ENCODE results near the gene RTF2.

The RTF2 gene

GRCh38 chr20:56468316-56469076 is at the start of gene RTF2:
TSS of gene RTF2 (plus strand) at chr20:56468627. CDS start at chr20:56468698, 71 bp downstream.
- peak; percentile 97 for DNase-seq

GRCh38 chr20:56420028-56420427 is 48.4 kb upstream of the RTF2 start:
- DNase-seq, result no peak

GRCh38 chr20:56420940-56421688 is 47.3 kb upstream of the RTF2 start:
- no peak for DNase-seq

GRCh38 chr20:56422076-56422823 is 46.2 kb upstream of the RTF2 start:
- no peak for DNase-seq

- DNase-seq, result no peak
Measured at GRCh38 chr20:56422824-56423189, 45.6 kb upstream of the RTF2 start.

- no peak for DNase-seq
Measured at GRCh38 chr20:56423211-56423610, 45.2 kb upstream of the RTF2 start.

GRCh38 chr20:56423886-56424285 is 44.5 kb upstream of the RTF2 start:
- no peak for DNase-seq

GRCh38 chr20:56424931-56425330 is 43.5 kb upstream of the RTF2 start:
- no peak for DNase-seq

- no peak for DNase-seq
Measured at GRCh38 chr20:56426026-56426425, 42.4 kb upstream of the RTF2 start.

- DNase-seq, result no peak
Measured at GRCh38 chr20:56426926-56427325, 41.5 kb upstream of the RTF2 start.

GRCh38 chr20:56427797-56428196 is 40.6 kb upstream of the RTF2 start:
- DNase-seq, result no peak

- DNase-seq, result no peak
Measured at GRCh38 chr20:56428410-56428809, 40.0 kb upstream of the RTF2 start.

- no peak for DNase-seq
Measured at GRCh38 chr20:56428881-56429280, 39.5 kb upstream of the RTF2 start.

- DNase-seq, result peak; percentile 65
Measured at GRCh38 chr20:56429502-56429901, 38.9 kb upstream of the RTF2 start.

GRCh38 chr20:56429941-56430340 is 38.5 kb upstream of the RTF2 start:
- DNase-seq, result no peak

GRCh38 chr20:56430461-56430860 is 38.0 kb upstream of the RTF2 start:
- no peak for DNase-seq

GRCh38 chr20:56430957-56431356 is 37.5 kb upstream of the RTF2 start:
- no peak for DNase-seq

- no peak for DNase-seq
Measured at GRCh38 chr20:56431471-56431870, 37.0 kb upstream of the RTF2 start.

GRCh38 chr20:56433221-56433879 is 35.1 kb upstream of the RTF2 start:
- DNase-seq, result no peak

- peak; percentile 24 for DNase-seq
Measured at GRCh38 chr20:56433880-56434255, 34.6 kb upstream of the RTF2 start.

- DNase-seq, result no peak
Measured at GRCh38 chr20:56437196-56437960, 31.0 kb upstream of the RTF2 start.

GRCh38 chr20:56438284-56438683 is 30.1 kb upstream of the RTF2 start:
- DNase-seq, result no peak

Measured in activated naive CD4-positive, alpha-beta T cell treated with Interleukin-2 at 50 U/mL for 16 hours (primary cell).